K562 (cell line): ENCODE measurements around the gene TMEM273. TPM values are rescaled to one million over a fixed set of nuclear protein-coding genes. Genes with fewer than 3 reads are reported as not detected.

Source experiments
- ATAC-seq: fragments of 200-7000 bp; cut with Tn5 transposase; 3 replicates; pipeline ENCODE4 v1.9.1; 2020; ENCODE audit warnings: moderate library complexity
- BruUV-seq: library from RNA; stranded (reverse); fragments of 400-500 nt; replicated peaks from 2 replicates; lab custom pipeline; 2021; lab: Mats Ljungman, UMichigan
- CTCF ChIA-PET: fragments of 300-600 bp; formaldehyde crosslinking; extraction: SDS; loops from one replicate; lab custom pipeline; 2021; ENCODE audit warnings: low intra/inter-chr PET ratio; lab: Yijun Ruan, JAX
- POLR2A ChIA-PET: fragments of 300-600, 350-650 bp; sonication (Branson Sonifier 250); formaldehyde crosslinking; extraction: SDS; loops from one replicate; lab custom pipeline; 2021; ENCODE audit warnings: antibody characterized with exemption, inconsistent platforms; lab: Yijun Ruan, JAX
- DNase-seq, 4 experiments: peaks; one replicate each; pipeline versions ENCODE4 v3.0.0 to v3.0.0-alpha.2; 2011 to 2018; ENCODE audit warnings: low spot score in 3 of 4, mixed read lengths in 3 of 4; ENCODE audit errors: extremely low read depth in 1 of 4
- FAIRE-seq: peaks from 2 replicates; lab custom pipeline; 2011; peaks lifted over from hg19 to GRCh38; lab: Jason Lieb, UNC
- H2AFZ ChIP-seq: 2 replicates; pipeline ENCODE4 v1.6.0; 2011; ENCODE audit warnings: low read depth, low read length, control low read depth, inconsistent platforms
- H3K27ac ChIP-seq: fragments of 200-600 bp; 3 replicates; pipeline ENCODE4 v1.8.0; 2011; ENCODE audit warnings: low read depth, mild to moderate bottlenecking, control low read depth, inconsistent platforms, low read length, moderate library complexity, mixed read lengths; ENCODE audit errors: extremely low read depth
- H3K27me3 ChIP-seq, 2 experiments: fragments of 300-600 bp in 1 of 2; 2 replicates in 1 of 2; 3 replicates in 1 of 2; pipeline versions ENCODE4 v1.6.0 to v1.8.0; 2011; ENCODE audit warnings: inconsistent platforms in 2 of 2, low read length in 2 of 2, mild to moderate bottlenecking in 1 of 2, mixed read lengths in 1 of 2, moderate library complexity in 1 of 2; ENCODE audit not compliant: control insufficient read depth in 2 of 2, insufficient read depth in 2 of 2
- H3K36me3 ChIP-seq: fragments of 300-600 bp; 3 replicates; pipeline ENCODE4 v1.8.0; 2011; ENCODE audit warnings: mild to moderate bottlenecking, low read length, inconsistent platforms; ENCODE audit not compliant: control insufficient read depth, insufficient read depth
- H3K4me1 ChIP-seq, 2 experiments: fragments of 200-600 bp in 1 of 2; replicated peaks in 1 of 2; 2 replicates in 1 of 2; 3 replicates in 1 of 2; pipeline versions ENCODE4 v1.5.1 to v1.8.0; 2011; ENCODE audit warnings: inconsistent platforms in 2 of 2, low read length in 2 of 2, mild to moderate bottlenecking in 1 of 2, mixed read lengths in 1 of 2, moderate library complexity in 1 of 2; ENCODE audit not compliant: control insufficient read depth in 2 of 2, insufficient read depth in 2 of 2
- H3K4me2 ChIP-seq: 2 replicates; pipeline ENCODE4 v1.6.1; 2011; ENCODE audit warnings: low read length, control low read depth, inconsistent platforms, mixed read lengths; ENCODE audit not compliant: insufficient read depth
- H3K4me3 ChIP-seq: fragments of 200-600 bp; sonication (generic), shearing (Covaris generic); 2 replicates; pipeline ENCODE4 v1.5.1; 2016; ENCODE audit warnings: control low read depth, inconsistent platforms
- H3K79me2 ChIP-seq: fragments of 200-600 bp; 3 replicates; pipeline ENCODE4 v1.8.0; 2011; ENCODE audit warnings: low read length, inconsistent platforms; ENCODE audit not compliant: control insufficient read depth, insufficient read depth
- H3K9ac ChIP-seq, 2 experiments: 2 replicates each; pipeline versions ENCODE4 v1.6.0 to v1.6.1; 2011; ENCODE audit warnings: low read depth in 2 of 2, low read length in 2 of 2, control low read depth in 1 of 2, inconsistent platforms in 1 of 2, mild to moderate bottlenecking in 1 of 2, mixed read lengths in 1 of 2; ENCODE audit not compliant: insufficient read depth in 1 of 2
- H3K9me1 ChIP-seq: one replicate; pipeline ENCODE4 v1.6.0; 2011; ENCODE audit warnings: inconsistent platforms, mild to moderate bottlenecking, low read length, moderate library complexity; ENCODE audit not compliant: control insufficient read depth, insufficient read depth
- H3K9me3 ChIP-seq: replicated peaks from 2 replicates; pipeline ENCODE4 v1.5.1; 2011; ENCODE audit warnings: low read depth, low read length, inconsistent platforms; ENCODE audit not compliant: control insufficient read depth, insufficient read depth
- H4K20me1 ChIP-seq: replicated peaks from 2 replicates; pipeline ENCODE4 v1.6.1; 2011; ENCODE audit warnings: low read length, inconsistent platforms, mixed read lengths; ENCODE audit not compliant: control insufficient read depth, insufficient read depth
- CBX8 ChIP-seq: fragments of 200-600 bp; sonication (generic); IDR thresholded peaks from 2 replicates; pipeline ENCODE4 v1.6.1; 2012; ENCODE audit warnings: borderline replicate concordance, mixed run types, low read depth, mild to moderate bottlenecking, moderate library complexity, mixed read lengths, low read length, control low read depth, inconsistent platforms; ENCODE audit not compliant: poor library complexity, severe bottlenecking; ENCODE audit errors: extremely low read depth
- HMGN3 ChIP-seq: IDR thresholded peaks from 2 replicates; pipeline ENCODE4 v1.6.1; 2011; ENCODE audit warnings: borderline replicate concordance, low read depth, mild to moderate bottlenecking, mixed read lengths, low read length; ENCODE audit not compliant: insufficient read length; ENCODE audit errors: extremely low read depth
- SNIP1 ChIP-seq: fragments of 450-650 bp; IDR thresholded peaks from 2 replicates; pipeline ENCODE4 v1.7.1; 2017; ENCODE audit warnings: low read depth, mild to moderate bottlenecking
- ZEB2 ChIP-seq: fragments of 450-650 bp; IDR thresholded peaks from 2 replicates; pipeline ENCODE4 v1.6.1; 2016
- ZNF586 ChIP-seq: fragments of 450-650 bp; formaldehyde crosslinking; conservative IDR thresholded peaks from 2 replicates; pipeline ENCODE4 v1.4.0; 2020; ENCODE audit warnings: mild to moderate bottlenecking, moderate library complexity
- WGBS: fragments of 100-300 bp; shearing (Covaris generic); methylation state at CpG from one replicate; pipeline ENCODE4 v1.1.6; 2016; ENCODE audit warnings: low coverage, mixed read lengths; ENCODE audit not compliant: insufficient coverage; ENCODE audit errors: missing lambda C conversion rate; 5-methylcytosine and 5-hydroxymethylcytosine counted together
- in situ Hi-C: fragments of 300-500 bp; cut with MboI; formaldehyde crosslinking; loops from 4 replicates; pipeline ENCODE4 v1.15.0; 2018; ENCODE audit warnings: inconsistent platforms, mixed read lengths
- intact Hi-C: fragments of 100-400 bp; cut with micrococcal nuclease; formaldehyde crosslinking; loops from 2 replicates; pipeline ENCODE4 v1.14.2; 2022
- polyA plus RNA-seq, 8 experiments: library from polyadenylated mRNA; depleted of rRNA in 4 of 8; stranded (reverse) in 5 of 8; unstranded in 3 of 8; fragments of >200 nt; fragmentation: Nextera tagmentation in 2 of 8; fragmentation: Illumina TruSeq in 1 of 8; extraction: Ambion mirVana in 2 of 8; extraction: Trizol in 1 of 8; gene quantifications; 2 replicates each; pipeline versions ENCODE4 v1.2.1 to v1.2.3, GENCODE V29; 2011 to 2014; ENCODE audit warnings: inconsistent platforms in 1 of 8, missing spikeins in 1 of 8
- total RNA-seq, 7 experiments: library from RNA; depleted of rRNA in 6 of 7; stranded (reverse); fragments of >200 nt in 6 of 7; fragmentation: Illumina TruSeq in 2 of 7; extraction: Trizol in 2 of 7; gene quantifications; 2 replicates each; pipeline versions ENCODE4 v1.2.1 to v1.2.3, GENCODE V29; 2011 to 2021; ENCODE audit warnings: low replicate concordance in 1 of 7
- TF ChIP-seq, protein P1 (sequence below): fragments of 250-450 bp; sonication (Bioruptor Pico); IDR thresholded peaks from 2 replicates; pipeline ENCODE4 v1.4.0; 2020; ENCODE audit warnings: mild to moderate bottlenecking
- TF ChIP-seq, protein P2 (sequence below): fragments of 250-450 bp; sonication (Bioruptor Pico); IDR thresholded peaks from 2 replicates; pipeline ENCODE4 v1.9.0; 2021; ENCODE audit warnings: mild to moderate bottlenecking
- TF ChIP-seq, protein P3 (sequence below): fragments of 450-650 bp; IDR thresholded peaks from 2 replicates; pipeline ENCODE4 v1.6.1; 2016; ENCODE audit warnings: mild to moderate bottlenecking, moderate library complexity

Gene TMEM273
- total and polyA plus RNA-seq, 9 of the 15 experiments (the other 6 are each of a cell fraction or from before 2014, with no cell fraction given) = 39.2 to 131 (median 95.6) TPM

DNA sequence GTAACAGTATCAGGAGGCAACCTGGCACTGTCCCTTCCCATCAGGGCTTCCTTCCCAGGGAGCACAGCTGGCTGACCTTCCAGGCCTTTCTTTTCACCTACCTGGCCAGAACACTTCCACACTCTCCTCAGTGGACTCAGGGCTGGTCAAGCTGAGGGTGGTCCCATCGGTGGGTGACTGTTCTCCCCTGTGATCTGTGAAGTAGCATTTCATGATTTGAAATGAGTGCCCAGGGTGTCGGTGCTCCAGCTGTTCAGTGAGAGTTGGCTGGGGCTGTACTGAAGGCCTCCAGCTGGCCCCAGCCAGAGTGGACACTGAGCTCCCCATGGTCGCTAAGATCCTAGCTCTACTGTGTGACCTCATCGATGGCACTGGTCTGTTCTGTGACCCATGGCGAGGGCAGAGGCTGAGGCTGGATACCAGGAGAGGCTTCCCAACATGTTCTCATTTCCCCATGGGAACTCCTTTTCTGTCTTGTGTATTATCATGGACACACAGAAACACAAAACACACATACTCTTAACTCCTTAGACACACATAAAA, 54.4 kb downstream of the TMEM273 start, which contains the start of gene FAM170B:
TSS of gene FAM170B (minus strand) at position 316 of the 543 bp plus-strand sequence. CDS start at position 213, 103 bp downstream.
- H3K9ac ChIP-seq = no peak within 1 kb of the TSS
- ATAC-seq (no peak), DNase-seq (no peak), FAIRE-seq (no peak)
- H3K9me3 ChIP-seq = peaks cover 5% of the 10 kb centered on the region; the same call in 1 of the 2 replicates
- peaks cover 3 to 9% of the 10 kb centered on the region in 2 experiments; a peak in 2 of 5 replicates for H3K4me1 ChIP-seq
- ChIA-PET CTCF (no interaction called here), POLR2A (interaction anchor here (0.6 to 1.0 kb wide), 2 partner anchors 11 to 163 kb away, joined by 3 read pairs; no protein-coding TSS in a partner anchor)
- no peaks in the 10 kb centered on the region for H4K20me1 ChIP-seq
- no peaks in the 10 kb centered on the region for H3K79me2 ChIP-seq
- H3K9me1 ChIP-seq = no peaks in the 10 kb centered on the region
- no peaks in the 10 kb centered on the region for H3K36me3 ChIP-seq
- H3K4me2 ChIP-seq = no peak within 1 kb of the TSS
- no peak within 1 kb of the TSS for H3K27ac ChIP-seq
- in situ Hi-C loops = no loop called here
- peak within 1 kb of the TSS; percentile 19 for H2AFZ ChIP-seq
- no peak within 1 kb of the TSS for H3K4me3 ChIP-seq
- intact Hi-C loops = no loop called here
- WGBS = 27% methylated on average over 5 of the region's 5 CpGs
- BruUV-seq = no TSS peak
- peaks cover 9 to 13% of the 10 kb centered on the region in 2 experiments; a peak in 3 of 5 replicates for H3K27me3 ChIP-seq
- TF ChIP-seq, protein P1, sequence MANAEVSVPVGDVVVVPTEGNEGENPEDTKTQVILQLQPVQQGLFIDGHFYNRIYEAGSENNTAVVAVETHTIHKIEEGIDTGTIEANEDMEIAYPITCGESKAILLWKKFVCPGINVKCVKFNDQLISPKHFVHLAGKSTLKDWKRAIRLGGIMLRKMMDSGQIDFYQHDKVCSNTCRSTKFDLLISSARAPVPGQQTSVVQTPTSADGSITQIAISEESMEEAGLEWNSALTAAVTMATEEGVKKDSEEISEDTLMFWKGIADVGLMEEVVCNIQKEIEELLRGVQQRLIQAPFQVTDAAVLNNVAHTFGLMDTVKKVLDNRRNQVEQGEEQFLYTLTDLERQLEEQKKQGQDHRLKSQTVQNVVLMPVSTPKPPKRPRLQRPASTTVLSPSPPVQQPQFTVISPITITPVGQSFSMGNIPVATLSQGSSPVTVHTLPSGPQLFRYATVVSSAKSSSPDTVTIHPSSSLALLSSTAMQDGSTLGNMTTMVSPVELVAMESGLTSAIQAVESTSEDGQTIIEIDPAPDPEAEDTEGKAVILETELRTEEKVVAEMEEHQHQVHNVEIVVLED = no peak
- TF ChIP-seq HMGN3 (no peak), SNIP1 (no peak), ZEB2 (no peak), CBX8 (no peak), ZNF586 (CRISPR knock-in tag) (no peak)
- TF ChIP-seq, protein P2, sequence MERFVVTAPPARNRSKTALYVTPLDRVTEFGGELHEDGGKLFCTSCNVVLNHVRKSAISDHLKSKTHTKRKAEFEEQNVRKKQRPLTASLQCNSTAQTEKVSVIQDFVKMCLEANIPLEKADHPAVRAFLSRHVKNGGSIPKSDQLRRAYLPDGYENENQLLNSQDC (CRISPR knock-in tag) = no peak
- TF ChIP-seq, protein P3, sequence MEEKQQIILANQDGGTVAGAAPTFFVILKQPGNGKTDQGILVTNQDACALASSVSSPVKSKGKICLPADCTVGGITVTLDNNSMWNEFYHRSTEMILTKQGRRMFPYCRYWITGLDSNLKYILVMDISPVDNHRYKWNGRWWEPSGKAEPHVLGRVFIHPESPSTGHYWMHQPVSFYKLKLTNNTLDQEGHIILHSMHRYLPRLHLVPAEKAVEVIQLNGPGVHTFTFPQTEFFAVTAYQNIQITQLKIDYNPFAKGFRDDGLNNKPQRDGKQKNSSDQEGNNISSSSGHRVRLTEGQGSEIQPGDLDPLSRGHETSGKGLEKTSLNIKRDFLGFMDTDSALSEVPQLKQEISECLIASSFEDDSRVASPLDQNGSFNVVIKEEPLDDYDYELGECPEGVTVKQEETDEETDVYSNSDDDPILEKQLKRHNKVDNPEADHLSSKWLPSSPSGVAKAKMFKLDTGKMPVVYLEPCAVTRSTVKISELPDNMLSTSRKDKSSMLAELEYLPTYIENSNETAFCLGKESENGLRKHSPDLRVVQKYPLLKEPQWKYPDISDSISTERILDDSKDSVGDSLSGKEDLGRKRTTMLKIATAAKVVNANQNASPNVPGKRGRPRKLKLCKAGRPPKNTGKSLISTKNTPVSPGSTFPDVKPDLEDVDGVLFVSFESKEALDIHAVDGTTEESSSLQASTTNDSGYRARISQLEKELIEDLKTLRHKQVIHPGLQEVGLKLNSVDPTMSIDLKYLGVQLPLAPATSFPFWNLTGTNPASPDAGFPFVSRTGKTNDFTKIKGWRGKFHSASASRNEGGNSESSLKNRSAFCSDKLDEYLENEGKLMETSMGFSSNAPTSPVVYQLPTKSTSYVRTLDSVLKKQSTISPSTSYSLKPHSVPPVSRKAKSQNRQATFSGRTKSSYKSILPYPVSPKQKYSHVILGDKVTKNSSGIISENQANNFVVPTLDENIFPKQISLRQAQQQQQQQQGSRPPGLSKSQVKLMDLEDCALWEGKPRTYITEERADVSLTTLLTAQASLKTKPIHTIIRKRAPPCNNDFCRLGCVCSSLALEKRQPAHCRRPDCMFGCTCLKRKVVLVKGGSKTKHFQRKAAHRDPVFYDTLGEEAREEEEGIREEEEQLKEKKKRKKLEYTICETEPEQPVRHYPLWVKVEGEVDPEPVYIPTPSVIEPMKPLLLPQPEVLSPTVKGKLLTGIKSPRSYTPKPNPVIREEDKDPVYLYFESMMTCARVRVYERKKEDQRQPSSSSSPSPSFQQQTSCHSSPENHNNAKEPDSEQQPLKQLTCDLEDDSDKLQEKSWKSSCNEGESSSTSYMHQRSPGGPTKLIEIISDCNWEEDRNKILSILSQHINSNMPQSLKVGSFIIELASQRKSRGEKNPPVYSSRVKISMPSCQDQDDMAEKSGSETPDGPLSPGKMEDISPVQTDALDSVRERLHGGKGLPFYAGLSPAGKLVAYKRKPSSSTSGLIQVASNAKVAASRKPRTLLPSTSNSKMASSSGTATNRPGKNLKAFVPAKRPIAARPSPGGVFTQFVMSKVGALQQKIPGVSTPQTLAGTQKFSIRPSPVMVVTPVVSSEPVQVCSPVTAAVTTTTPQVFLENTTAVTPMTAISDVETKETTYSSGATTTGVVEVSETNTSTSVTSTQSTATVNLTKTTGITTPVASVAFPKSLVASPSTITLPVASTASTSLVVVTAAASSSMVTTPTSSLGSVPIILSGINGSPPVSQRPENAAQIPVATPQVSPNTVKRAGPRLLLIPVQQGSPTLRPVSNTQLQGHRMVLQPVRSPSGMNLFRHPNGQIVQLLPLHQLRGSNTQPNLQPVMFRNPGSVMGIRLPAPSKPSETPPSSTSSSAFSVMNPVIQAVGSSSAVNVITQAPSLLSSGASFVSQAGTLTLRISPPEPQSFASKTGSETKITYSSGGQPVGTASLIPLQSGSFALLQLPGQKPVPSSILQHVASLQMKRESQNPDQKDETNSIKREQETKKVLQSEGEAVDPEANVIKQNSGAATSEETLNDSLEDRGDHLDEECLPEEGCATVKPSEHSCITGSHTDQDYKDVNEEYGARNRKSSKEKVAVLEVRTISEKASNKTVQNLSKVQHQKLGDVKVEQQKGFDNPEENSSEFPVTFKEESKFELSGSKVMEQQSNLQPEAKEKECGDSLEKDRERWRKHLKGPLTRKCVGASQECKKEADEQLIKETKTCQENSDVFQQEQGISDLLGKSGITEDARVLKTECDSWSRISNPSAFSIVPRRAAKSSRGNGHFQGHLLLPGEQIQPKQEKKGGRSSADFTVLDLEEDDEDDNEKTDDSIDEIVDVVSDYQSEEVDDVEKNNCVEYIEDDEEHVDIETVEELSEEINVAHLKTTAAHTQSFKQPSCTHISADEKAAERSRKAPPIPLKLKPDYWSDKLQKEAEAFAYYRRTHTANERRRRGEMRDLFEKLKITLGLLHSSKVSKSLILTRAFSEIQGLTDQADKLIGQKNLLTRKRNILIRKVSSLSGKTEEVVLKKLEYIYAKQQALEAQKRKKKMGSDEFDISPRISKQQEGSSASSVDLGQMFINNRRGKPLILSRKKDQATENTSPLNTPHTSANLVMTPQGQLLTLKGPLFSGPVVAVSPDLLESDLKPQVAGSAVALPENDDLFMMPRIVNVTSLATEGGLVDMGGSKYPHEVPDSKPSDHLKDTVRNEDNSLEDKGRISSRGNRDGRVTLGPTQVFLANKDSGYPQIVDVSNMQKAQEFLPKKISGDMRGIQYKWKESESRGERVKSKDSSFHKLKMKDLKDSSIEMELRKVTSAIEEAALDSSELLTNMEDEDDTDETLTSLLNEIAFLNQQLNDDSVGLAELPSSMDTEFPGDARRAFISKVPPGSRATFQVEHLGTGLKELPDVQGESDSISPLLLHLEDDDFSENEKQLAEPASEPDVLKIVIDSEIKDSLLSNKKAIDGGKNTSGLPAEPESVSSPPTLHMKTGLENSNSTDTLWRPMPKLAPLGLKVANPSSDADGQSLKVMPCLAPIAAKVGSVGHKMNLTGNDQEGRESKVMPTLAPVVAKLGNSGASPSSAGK = no peak
